HTR-8/SVneo (cell line): ENCODE results near the gene CHAF1A.

Experiments used
- DNase-seq: peaks from one replicate; pipeline ENCODE4 v3.0.0; 2011; ENCODE audit warnings: low spot score, mixed read lengths; ENCODE audit not compliant: insufficient read length
- FAIRE-seq: peaks from 2 replicates; lab custom pipeline; 2011; peaks lifted over from hg19 to GRCh38; lab: Jason Lieb, UNC

The CHAF1A gene

GRCh38 chr19:4402171-4403004 lies at the start of gene CHAF1A:
CHAF1A (plus strand) TSS chr19:4402640; CDS start chr19:4402763, 123 bp downstream.
- FAIRE-seq (peak; percentile 82), DNase-seq (peak; percentile 99)

GRCh38 chr19:4352701-4353121 lies 49.7 kb upstream of the CHAF1A start:
- FAIRE-seq (no peak), DNase-seq (no peak)

GRCh38 chr19:4354282-4354681 lies 48.2 kb upstream of the CHAF1A start:
- no peak for FAIRE-seq
- DNase-seq, result no peak

- FAIRE-seq (no peak), DNase-seq (no peak)
Measured at GRCh38 chr19:4354897-4355296, 47.5 kb upstream of the CHAF1A start.

GRCh38 chr19:4357095-4357797 lies 45.2 kb upstream of the CHAF1A start:
- DNase-seq (no peak), FAIRE-seq (no peak)

GRCh38 chr19:4357921-4358326 lies 44.5 kb upstream of the CHAF1A start:
- no peak for FAIRE-seq

GRCh38 chr19:4358709-4359626 lies 43.5 kb upstream of the CHAF1A start:
- FAIRE-seq, result no peak
- DNase-seq, result no peak

More at GRCh38 chr19:4357921-4358326, 44.5 kb upstream of the CHAF1A start:
- no peak for DNase-seq

GRCh38 chr19:4359627-4360000 lies 42.8 kb upstream of the CHAF1A start:
- no peak for FAIRE-seq
- no peak for DNase-seq

- DNase-seq, result no peak
- FAIRE-seq, result no peak
Measured at GRCh38 chr19:4360081-4360569, 42.3 kb upstream of the CHAF1A start.

- DNase-seq, result no peak
- no peak for FAIRE-seq
Measured at GRCh38 chr19:4360641-4361151, 41.7 kb upstream of the CHAF1A start.

GRCh38 chr19:4361152-4362046 lies 41.0 kb upstream of the CHAF1A start:
- FAIRE-seq (no peak), DNase-seq (no peak)

GRCh38 chr19:4362101-4362828 lies 40.2 kb upstream of the CHAF1A start:
- DNase-seq (no peak), FAIRE-seq (no peak)

- no peak for DNase-seq
- FAIRE-seq, result no peak
Measured at GRCh38 chr19:4362831-4363545, 39.5 kb upstream of the CHAF1A start.

GRCh38 chr19:4363571-4364304 lies 38.7 kb upstream of the CHAF1A start:
- no peak for DNase-seq
- no peak for FAIRE-seq

- FAIRE-seq, result no peak
- no peak for DNase-seq
Measured at GRCh38 chr19:4365341-4365740, 37.1 kb upstream of the CHAF1A start.

- FAIRE-seq, result no peak
- no peak for DNase-seq
Measured at GRCh38 chr19:4365791-4366665, 36.4 kb upstream of the CHAF1A start.
